HepG2 (cell line): ENCODE measurements around the gene TMCO6. TPM values are rescaled to one million over a fixed set of nuclear protein-coding genes. Genes with fewer than 3 reads are reported as not detected.
A peak's percentile ranks its signal among the peaks of the same experiment; 100 is the strongest.

Experiments
- CC2D1A ChIP-seq: sonication (generic); formaldehyde crosslinking; IDR thresholded peaks from 2 replicates; pipeline ENCODE4 v1.8.1; 2023; ENCODE audit warnings: mild to moderate bottlenecking, missing genetic modification reagents
- CSRNP2 ChIP-seq: sonication (generic); formaldehyde crosslinking; conservative IDR thresholded peaks from 2 replicates; pipeline ENCODE4 v1.8.0; 2022; ENCODE audit warnings: low read depth, missing genetic modification reagents
- FOXJ3 ChIP-seq: sonication (generic); formaldehyde crosslinking; IDR thresholded peaks from 2 replicates; pipeline ENCODE4 v1.4.0; 2020; ENCODE audit warnings: missing genetic modification reagents, mild to moderate bottlenecking, borderline replicate concordance
- HNF4G ChIP-seq, 2 experiments: sonication (generic) in 1 of 2; formaldehyde crosslinking in 1 of 2; IDR thresholded peaks; 2 replicates each; pipeline versions ENCODE4 v1.4.0 to v1.6.1; 2011 to 2020; ENCODE audit warnings: borderline replicate concordance in 2 of 2, low read depth in 2 of 2, mild to moderate bottlenecking in 2 of 2, low read length in 1 of 2, missing genetic modification reagents in 1 of 2, moderate library complexity in 1 of 2
- KLF11 ChIP-seq: IDR thresholded peaks from 2 replicates; pipeline ENCODE4 v1.6.1; 2016; ENCODE audit warnings: missing compliant biosample characterization
- MNT ChIP-seq: fragments of 450-650 bp; IDR thresholded peaks from 2 replicates; pipeline ENCODE4 v1.6.1; 2016
- NFE2 ChIP-seq: sonication (generic); formaldehyde crosslinking; IDR thresholded peaks from 2 replicates; pipeline ENCODE4 v1.4.0; 2020; ENCODE audit warnings: missing genetic modification reagents
- RORA ChIP-seq: sonication (generic); formaldehyde crosslinking; IDR thresholded peaks from 2 replicates; pipeline ENCODE4 v1.5.0; 2020; ENCODE audit warnings: mild to moderate bottlenecking, missing genetic modification reagents, moderate library complexity
- STAT5B ChIP-seq: sonication (generic); formaldehyde crosslinking; IDR thresholded peaks from 2 replicates; pipeline ENCODE4 v1.4.0; 2020; ENCODE audit warnings: missing genetic modification reagents
- TRIM22 ChIP-seq: fragments of 450-650 bp; IDR thresholded peaks from 2 replicates; pipeline ENCODE4 v1.6.1; 2017
- U2AF2 ChIP-seq: fragments of 200-400 bp; formaldehyde crosslinking; IDR thresholded peaks from 2 replicates; pipeline ENCODE4 v1.6.1; 2017; ENCODE audit warnings: low read depth, mild to moderate bottlenecking, low read length
- ZNF143 ChIP-seq: sonication (generic); formaldehyde crosslinking; IDR thresholded peaks from 2 replicates; pipeline ENCODE4 v1.4.0; 2020; ENCODE audit warnings: missing genetic modification reagents
- ZNF281 ChIP-seq: sonication (generic); formaldehyde crosslinking; IDR thresholded peaks from 2 replicates; pipeline ENCODE4 v1.4.0; 2020; ENCODE audit warnings: missing genetic modification reagents, borderline replicate concordance
- ZNF460 ChIP-seq: sonication (generic); formaldehyde crosslinking; IDR thresholded peaks from 2 replicates; pipeline ENCODE4 v1.5.1; 2020; ENCODE audit warnings: missing genetic modification reagents, mild to moderate bottlenecking, borderline replicate concordance
- ZNF687 ChIP-seq: sonication (generic); formaldehyde crosslinking; IDR thresholded peaks from 2 replicates; pipeline ENCODE4 v1.5.1; 2020; ENCODE audit warnings: mild to moderate bottlenecking, missing genetic modification reagents, moderate library complexity
- ZNF713 ChIP-seq: sonication (generic); formaldehyde crosslinking; IDR thresholded peaks from 2 replicates; pipeline ENCODE4 v1.4.0; 2020; ENCODE audit warnings: mild to moderate bottlenecking, missing genetic modification reagents
- ZNF775 ChIP-seq: sonication (generic); formaldehyde crosslinking; IDR thresholded peaks from 2 replicates; pipeline ENCODE4 v1.4.0; 2020; ENCODE audit warnings: missing genetic modification reagents, mild to moderate bottlenecking, moderate library complexity, borderline replicate concordance
- ZNF781 ChIP-seq: sonication (generic); formaldehyde crosslinking; IDR thresholded peaks from 2 replicates; pipeline ENCODE4 v1.5.1; 2020; ENCODE audit warnings: borderline replicate concordance, mild to moderate bottlenecking, missing genetic modification reagents; ENCODE audit errors: not compliant biosample characterization
- polyA plus RNA-seq, 8 experiments: library from polyadenylated mRNA; depleted of rRNA in 3 of 8; stranded (reverse) in 7 of 8; unstranded in 1 of 8; fragments of >200 nt; fragmentation: Illumina TruSeq in 4 of 8; extraction: Trizol in 4 of 8; gene quantifications; 2 replicates each; pipeline versions ENCODE4 v1.2.1 to v1.2.3, GENCODE V29; 2011 to 2016; ENCODE audit warnings: low read depth in 4 of 8, missing spikeins in 1 of 8, mixed read lengths in 1 of 8; ENCODE audit not compliant: insufficient read depth in 1 of 8
- total RNA-seq, 5 experiments: library from RNA; depleted of rRNA; stranded (reverse); fragments of >200 nt; fragmentation: Illumina TruSeq; extraction: Trizol; gene quantifications; 2 replicates each; pipeline ENCODE4 v1.2.3, GENCODE V29; 2016; ENCODE audit warnings: low read depth in 1 of 5

Gene TMCO6
- total and polyA plus RNA-seq, 2 of the 13 experiments (the other 11 are each of a cell fraction or from before 2014, with no cell fraction given), result 16.6 to 28.2 TPM

- TF ChIP-seq CC2D1A (CRISPR knock-in tag) (no peak), ZNF460 (no peak), U2AF2 (no peak), HNF4G (IDR thresholded peaks at IDR 0.05; ENCODE audit: borderline replicate concordance, low read depth, low read length) (peak; percentile 90), HNF4G (CRISPR knock-in tag; IDR thresholded peaks at IDR 0.05; ENCODE audit: borderline replicate concordance, low read depth) (no peak), RORA (CRISPR knock-in tag) (no peak), CSRNP2 (CRISPR knock-in tag) (no peak), ZNF687 (CRISPR knock-in tag) (no peak), FOXJ3 (CRISPR knock-in tag) (peak; percentile 86), ZNF775 (CRISPR knock-in tag) (no peak), KLF11 (no peak), STAT5B (CRISPR knock-in tag) (no peak), ZNF781 (no peak), ZNF281 (CRISPR knock-in tag) (peak; percentile 24; the same call in 1 of the 2 replicates), MNT (no peak), ZNF713 (CRISPR knock-in tag) (no peak), ZNF143 (CRISPR knock-in tag) (no peak), NFE2 (CRISPR knock-in tag) (no peak), TRIM22 (no peak)
Observed at GRCh38 chr5:140607031-140607430, 32.2 kb upstream of the TMCO6 start (continued).
